HEK293 (cell line): ENCODE measurements around the gene RILPL1.

Source experiments
- AEBP2 ChIP-seq: fragments of 450-650 bp; formaldehyde crosslinking; IDR thresholded peaks from 2 replicates; pipeline ENCODE4 v1.5.1; 2016; ENCODE audit warnings: missing biosample characterization, missing genetic modification characterization, borderline replicate concordance
- KLF7 ChIP-seq: fragments of 450-650 bp; formaldehyde crosslinking; IDR thresholded peaks from 2 replicates; pipeline ENCODE4 v1.5.1; 2016; ENCODE audit warnings: missing biosample characterization, missing genetic modification characterization, borderline replicate concordance
- KLF9 ChIP-seq: fragments of 450-650 bp; formaldehyde crosslinking; IDR thresholded peaks from 2 replicates; pipeline ENCODE4 v1.5.1; 2016; ENCODE audit warnings: missing biosample characterization, missing genetic modification characterization, low read depth
- PATZ1 ChIP-seq: fragments of 450-650 bp; formaldehyde crosslinking; IDR thresholded peaks from 2 replicates; pipeline ENCODE4 v1.5.1; 2016; ENCODE audit warnings: missing biosample characterization, missing genetic modification characterization
- SCRT1 ChIP-seq: fragments of 450-650 bp; formaldehyde crosslinking; IDR thresholded peaks from 2 replicates; pipeline ENCODE4 v1.5.1; 2016; ENCODE audit warnings: missing biosample characterization, missing genetic modification characterization, borderline replicate concordance
- SP3 ChIP-seq: fragments of 450-650 bp; formaldehyde crosslinking; IDR thresholded peaks from 2 replicates; pipeline ENCODE4 v1.5.1; 2016; ENCODE audit warnings: missing biosample characterization, missing genetic modification characterization
- ZBTB21 ChIP-seq: fragments of 450-650 bp; formaldehyde crosslinking; IDR thresholded peaks from 2 replicates; pipeline ENCODE4 v1.5.1; 2017; ENCODE audit warnings: missing biosample characterization, missing genetic modification characterization
- ZBTB48 ChIP-seq: fragments of 450-650 bp; formaldehyde crosslinking; IDR thresholded peaks from 2 replicates; pipeline ENCODE4 v1.5.1; 2016; ENCODE audit warnings: missing biosample characterization, missing genetic modification characterization
- ZBTB8A ChIP-seq: fragments of 450-650 bp; formaldehyde crosslinking; IDR thresholded peaks from 2 replicates; pipeline ENCODE4 v1.5.1; 2016; ENCODE audit warnings: missing biosample characterization, missing genetic modification characterization
- ZFHX2 ChIP-seq: fragments of 450-650 bp; formaldehyde crosslinking; conservative IDR thresholded peaks from 2 replicates; pipeline ENCODE4 v1.5.1; 2016; ENCODE audit warnings: missing biosample characterization, missing genetic modification characterization
- ZNF146 ChIP-seq: fragments of 450-650 bp; formaldehyde crosslinking; IDR thresholded peaks from 2 replicates; pipeline ENCODE4 v1.5.1; 2016; ENCODE audit warnings: missing biosample characterization, missing genetic modification characterization
- ZNF2 ChIP-seq: fragments of 450-650 bp; formaldehyde crosslinking; IDR thresholded peaks from 2 replicates; pipeline ENCODE4 v1.5.1; 2016; ENCODE audit warnings: missing biosample characterization, missing genetic modification characterization
- ZNF324 ChIP-seq: fragments of 450-650 bp; formaldehyde crosslinking; IDR thresholded peaks from 2 replicates; pipeline ENCODE4 v1.5.1; 2016; ENCODE audit warnings: missing biosample characterization, missing genetic modification characterization
- ZNF341 ChIP-seq: fragments of 450-650 bp; formaldehyde crosslinking; IDR thresholded peaks from 2 replicates; pipeline ENCODE4; 2016; ENCODE audit warnings: low read depth, missing biosample characterization, missing genetic modification characterization
- ZNF354C ChIP-seq: fragments of 450-650 bp; formaldehyde crosslinking; IDR thresholded peaks from 2 replicates; pipeline ENCODE4 v1.5.1; 2016; ENCODE audit warnings: missing biosample characterization, missing genetic modification characterization, low read depth, borderline replicate concordance
- ZNF423 ChIP-seq: fragments of 450-650 bp; formaldehyde crosslinking; IDR thresholded peaks from 2 replicates; pipeline ENCODE4 v1.5.1; 2016; ENCODE audit warnings: missing biosample characterization, missing genetic modification characterization
- ZNF426 ChIP-seq: fragments of 450-650 bp; formaldehyde crosslinking; IDR thresholded peaks from 2 replicates; pipeline ENCODE4 v1.5.1; 2017; ENCODE audit warnings: missing biosample characterization, missing genetic modification characterization, mild to moderate bottlenecking, inconsistent platforms, moderate library complexity
- ZNF513 ChIP-seq: fragments of 450-650 bp; IDR thresholded peaks from 2 replicates; pipeline ENCODE4 v1.5.1; 2018; ENCODE audit warnings: missing biosample characterization, missing genetic modification characterization
- ZNF610 ChIP-seq: fragments of 450-650 bp; formaldehyde crosslinking; IDR thresholded peaks from 2 replicates; pipeline ENCODE4 v1.5.1; 2016; ENCODE audit warnings: missing biosample characterization, missing genetic modification characterization, borderline replicate concordance
- ZNF626 ChIP-seq: fragments of 450-650 bp; sonication (Bioruptor Pico); formaldehyde crosslinking; IDR thresholded peaks from 2 replicates; pipeline ENCODE4 v1.5.1; 2018; ENCODE audit warnings: missing biosample characterization, missing genetic modification characterization, inconsistent platforms
- ZNF704 ChIP-seq: fragments of 450-650 bp; formaldehyde crosslinking; IDR thresholded peaks from 2 replicates; pipeline ENCODE4 v1.5.1; 2016; ENCODE audit warnings: missing biosample characterization, missing genetic modification characterization
- TF ChIP-seq, protein P1 (sequence below): fragments of 450-650 bp; formaldehyde crosslinking; IDR thresholded peaks from 2 replicates; pipeline ENCODE4 v1.5.1; 2016; ENCODE audit warnings: missing biosample characterization, missing genetic modification characterization
- TF ChIP-seq, protein P2 (sequence below): fragments of 450-650 bp; formaldehyde crosslinking; IDR thresholded peaks from 2 replicates; pipeline ENCODE4 v1.5.1; 2016; ENCODE audit warnings: missing biosample characterization, missing genetic modification characterization
- TF ChIP-seq, protein P3 (sequence below): fragments of 450-650 bp; formaldehyde crosslinking; IDR thresholded peaks from 2 replicates; pipeline ENCODE4 v1.5.1; 2016; ENCODE audit warnings: missing biosample characterization, missing genetic modification characterization

The RILPL1 gene

GRCh38 chr12:123436017-123436964 is 97.2 kb downstream of the RILPL1 start, which contains the start of gene RILPL2 (continued):
- TF ChIP-seq, protein P1, sequence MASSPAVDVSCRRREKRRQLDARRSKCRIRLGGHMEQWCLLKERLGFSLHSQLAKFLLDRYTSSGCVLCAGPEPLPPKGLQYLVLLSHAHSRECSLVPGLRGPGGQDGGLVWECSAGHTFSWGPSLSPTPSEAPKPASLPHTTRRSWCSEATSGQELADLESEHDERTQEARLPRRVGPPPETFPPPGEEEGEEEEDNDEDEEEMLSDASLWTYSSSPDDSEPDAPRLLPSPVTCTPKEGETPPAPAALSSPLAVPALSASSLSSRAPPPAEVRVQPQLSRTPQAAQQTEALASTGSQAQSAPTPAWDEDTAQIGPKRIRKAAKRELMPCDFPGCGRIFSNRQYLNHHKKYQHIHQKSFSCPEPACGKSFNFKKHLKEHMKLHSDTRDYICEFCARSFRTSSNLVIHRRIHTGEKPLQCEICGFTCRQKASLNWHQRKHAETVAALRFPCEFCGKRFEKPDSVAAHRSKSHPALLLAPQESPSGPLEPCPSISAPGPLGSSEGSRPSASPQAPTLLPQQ (tag by site-specific recombination): peak; percentile 95
- TF ChIP-seq ZNF610 (tag by site-specific recombination) (peak; percentile 13; the same call in 1 of the 2 replicates), KLF7 (tag by site-specific recombination) (peak; percentile 11; the same call in 1 of the 2 replicates), SCRT1 (peak; percentile 90), SP3 (tag by site-specific recombination) (peak; percentile 92), ZNF341 (tag by site-specific recombination) (peak; percentile 82), ZNF146 (tag by site-specific recombination) (0 out of 2 replicates have a peak, but pooled peaks have one; percentile 17), ZNF704 (tag by site-specific recombination) (no peak), ZNF2 (tag by site-specific recombination) (0 out of 2 replicates have a peak, but pooled peaks have one; percentile 42), ZNF513 (tag by site-specific recombination) (peak; percentile 73), PATZ1 (tag by site-specific recombination) (peak; percentile 93), ZBTB8A (tag by site-specific recombination) (peak; percentile 71), ZNF423 (tag by site-specific recombination) (peak; percentile 81; the same call in 1 of the 2 replicates), ZNF354C (tag by site-specific recombination) (no peak), ZNF324 (tag by site-specific recombination) (0 out of 2 replicates have a peak, but pooled peaks have one; percentile 20), ZNF426 (tag by site-specific recombination) (no peak), AEBP2 (tag by site-specific recombination) (no peak), ZBTB21 (no peak), ZNF626 (tag by site-specific recombination) (no peak), ZBTB48 (tag by site-specific recombination) (peak; percentile 93), KLF9 (tag by site-specific recombination) (peak; percentile 53; the same call in 1 of the 2 replicates), ZFHX2 (tag by site-specific recombination) (peak; percentile 79)
- TF ChIP-seq, protein P2, sequence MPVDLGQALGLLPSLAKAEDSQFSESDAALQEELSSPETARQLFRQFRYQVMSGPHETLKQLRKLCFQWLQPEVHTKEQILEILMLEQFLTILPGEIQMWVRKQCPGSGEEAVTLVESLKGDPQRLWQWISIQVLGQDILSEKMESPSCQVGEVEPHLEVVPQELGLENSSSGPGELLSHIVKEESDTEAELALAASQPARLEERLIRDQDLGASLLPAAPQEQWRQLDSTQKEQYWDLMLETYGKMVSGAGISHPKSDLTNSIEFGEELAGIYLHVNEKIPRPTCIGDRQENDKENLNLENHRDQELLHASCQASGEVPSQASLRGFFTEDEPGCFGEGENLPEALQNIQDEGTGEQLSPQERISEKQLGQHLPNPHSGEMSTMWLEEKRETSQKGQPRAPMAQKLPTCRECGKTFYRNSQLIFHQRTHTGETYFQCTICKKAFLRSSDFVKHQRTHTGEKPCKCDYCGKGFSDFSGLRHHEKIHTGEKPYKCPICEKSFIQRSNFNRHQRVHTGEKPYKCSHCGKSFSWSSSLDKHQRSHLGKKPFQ: no peak
- TF ChIP-seq, protein P3, sequence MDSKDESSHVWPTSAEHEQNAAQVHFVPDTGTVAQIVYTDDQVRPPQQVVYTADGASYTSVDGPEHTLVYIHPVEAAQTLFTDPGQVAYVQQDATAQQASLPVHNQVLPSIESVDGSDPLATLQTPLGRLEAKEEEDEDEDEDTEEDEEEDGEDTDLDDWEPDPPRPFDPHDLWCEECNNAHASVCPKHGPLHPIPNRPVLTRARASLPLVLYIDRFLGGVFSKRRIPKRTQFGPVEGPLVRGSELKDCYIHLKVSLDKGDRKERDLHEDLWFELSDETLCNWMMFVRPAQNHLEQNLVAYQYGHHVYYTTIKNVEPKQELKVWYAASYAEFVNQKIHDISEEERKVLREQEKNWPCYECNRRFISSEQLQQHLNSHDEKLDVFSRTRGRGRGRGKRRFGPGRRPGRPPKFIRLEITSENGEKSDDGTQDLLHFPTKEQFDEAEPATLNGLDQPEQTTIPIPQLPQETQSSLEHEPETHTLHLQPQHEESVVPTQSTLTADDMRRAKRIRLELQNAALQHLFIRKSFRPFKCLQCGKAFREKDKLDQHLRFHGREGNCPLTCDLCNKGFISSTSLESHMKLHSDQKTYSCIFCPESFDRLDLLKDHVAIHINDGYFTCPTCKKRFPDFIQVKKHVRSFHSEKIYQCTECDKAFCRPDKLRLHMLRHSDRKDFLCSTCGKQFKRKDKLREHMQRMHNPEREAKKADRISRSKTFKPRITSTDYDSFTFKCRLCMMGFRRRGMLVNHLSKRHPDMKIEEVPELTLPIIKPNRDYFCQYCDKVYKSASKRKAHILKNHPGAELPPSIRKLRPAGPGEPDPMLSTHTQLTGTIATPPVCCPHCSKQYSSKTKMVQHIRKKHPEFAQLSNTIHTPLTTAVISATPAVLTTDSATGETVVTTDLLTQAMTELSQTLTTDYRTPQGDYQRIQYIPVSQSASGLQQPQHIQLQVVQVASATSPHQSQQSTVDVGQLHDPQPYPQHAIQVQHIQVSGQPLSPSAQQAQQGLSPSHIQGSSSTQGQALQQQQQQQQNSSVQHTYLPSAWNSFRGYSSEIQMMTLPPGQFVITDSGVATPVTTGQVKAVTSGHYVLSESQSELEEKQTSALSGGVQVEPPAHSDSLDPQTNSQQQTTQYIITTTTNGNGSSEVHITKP (tag by site-specific recombination): peak; percentile 69; the same call in 1 of the 2 replicates
